Myocyte (in vitro differentiated cells): Measurements from ENCODE around the gene GPR132. TPM values are rescaled to one million over a fixed set of nuclear protein-coding genes. Genes with fewer than 3 reads are reported as not detected.
"Not testable (repeated sequence)": the region's sequence is repeated elsewhere in the genome, so short reads cannot be mapped to it uniquely, and the experiment has no call there.

ENCODE experiments used
- DNase-seq: peaks from one replicate; pipeline ENCODE4 v3.0.0-alpha.2; 2012; ENCODE audit warnings: low read depth
- polyA plus RNA-seq: library from polyadenylated mRNA; unstranded; fragments of >200 nt; gene quantifications from one replicate; pipeline ENCODE4 v1.2.1, GENCODE V29; 2012; ENCODE audit warnings: missing spikeins
- total RNA-seq: library from RNA; depleted of rRNA; stranded (reverse); fragments of >200 nt; gene quantifications from 2 replicates; pipeline ENCODE4 v1.2.3, GENCODE V29; 2014

The GPR132 gene
- not detected in 2 replicates for total RNA-seq
- 0.18 TPM for polyA plus RNA-seq

DNA sequence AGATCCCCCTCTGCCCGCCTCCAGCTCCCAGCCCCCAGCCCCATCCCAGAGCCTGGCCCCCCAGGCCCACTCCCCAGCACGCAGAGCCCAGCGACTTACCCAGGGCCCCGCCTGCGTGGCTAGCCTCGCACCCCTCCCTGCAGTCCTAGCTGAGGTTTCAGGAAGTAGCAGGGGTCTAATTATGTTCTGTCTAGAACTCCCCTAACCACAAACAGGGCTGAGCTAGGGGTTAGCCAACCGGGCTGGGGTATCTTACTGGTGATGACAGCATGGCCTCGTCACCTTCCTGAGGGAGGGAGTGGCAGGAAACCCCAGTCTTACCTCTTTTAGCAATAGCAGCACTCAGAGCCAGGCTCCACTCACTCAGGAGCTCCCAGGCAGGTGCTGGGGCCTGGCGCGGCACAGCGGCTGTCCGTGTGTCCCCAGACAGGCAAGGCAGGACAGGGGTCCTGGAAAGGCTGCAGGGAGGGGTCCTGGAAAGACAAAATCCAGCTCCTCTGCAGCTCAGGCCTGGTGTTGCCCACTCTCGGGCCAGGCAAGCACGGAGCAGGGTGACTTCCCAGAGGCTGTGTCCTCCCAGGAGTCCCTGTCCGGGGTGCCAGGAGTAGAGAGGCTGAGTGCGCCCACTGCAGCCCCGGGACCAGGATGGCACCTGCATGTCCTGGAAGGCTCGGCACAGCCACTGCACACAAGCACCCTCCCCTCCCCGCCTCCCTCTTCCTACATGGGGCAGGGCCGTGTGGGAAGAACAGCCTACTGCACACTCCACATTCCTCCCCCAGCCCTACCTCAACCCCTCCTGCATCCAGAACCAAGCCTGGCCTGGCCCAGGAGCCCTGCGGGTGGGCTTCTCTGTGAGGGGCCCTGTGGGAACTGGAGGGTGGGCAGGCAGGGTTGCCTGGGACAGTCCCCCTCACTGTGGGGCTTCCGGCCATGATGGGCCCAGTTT, at the start of gene GPR132:
TSS of gene GPR132 (minus strand) at position 151 of the 949 bp plus-strand sequence. CDS start 10,010 bp downstream, outside the sequence.
- no peak for DNase-seq

DNA sequence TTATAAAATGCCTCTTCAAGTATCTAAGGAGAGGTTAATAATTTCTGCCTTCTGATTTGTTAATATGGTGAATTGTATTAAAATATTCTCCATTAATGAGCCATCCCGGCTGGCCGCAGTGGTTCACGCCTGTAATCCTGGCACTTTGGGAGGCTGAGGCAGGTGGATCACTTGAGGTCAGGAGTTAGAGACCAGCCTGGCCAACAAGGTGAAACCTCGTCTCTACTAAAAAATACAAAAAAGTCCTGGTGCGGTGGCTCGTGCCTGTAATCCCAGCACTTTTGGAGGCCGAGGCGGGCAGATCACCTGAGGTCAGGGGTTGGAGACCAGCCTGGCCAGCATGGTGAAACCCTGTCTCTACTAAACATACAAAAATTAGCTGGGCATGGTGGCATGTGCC, 44.0 kb upstream of the GPR132 start:
- DNase-seq: not testable (repeated sequence)

DNA sequence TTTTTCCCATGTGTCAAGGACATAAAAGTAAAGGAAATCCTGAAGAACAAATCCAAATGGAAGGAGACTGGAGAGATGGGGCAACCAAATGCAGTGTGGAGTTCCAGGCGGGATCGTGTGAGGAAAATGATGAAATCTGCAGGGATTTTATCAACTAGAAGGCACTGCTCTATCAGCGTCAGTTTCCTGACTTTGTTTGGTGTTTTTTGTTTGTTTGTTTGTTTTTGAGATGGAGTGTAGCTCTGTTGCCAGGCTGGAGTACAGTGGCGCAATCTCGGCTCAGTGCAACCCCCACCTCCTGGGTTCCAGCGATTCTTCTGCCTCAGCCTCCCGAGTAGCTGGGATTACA, 43.3 kb upstream of the GPR132 start:
- DNase-seq: no peak

GRCh38 chr14:105107781-105108515, 42.7 kb upstream of the GPR132 start:
- no peak for DNase-seq

GRCh38 chr14:105107351-105107750, 42.1 kb upstream of the GPR132 start:
- DNase-seq: no peak

DNA sequence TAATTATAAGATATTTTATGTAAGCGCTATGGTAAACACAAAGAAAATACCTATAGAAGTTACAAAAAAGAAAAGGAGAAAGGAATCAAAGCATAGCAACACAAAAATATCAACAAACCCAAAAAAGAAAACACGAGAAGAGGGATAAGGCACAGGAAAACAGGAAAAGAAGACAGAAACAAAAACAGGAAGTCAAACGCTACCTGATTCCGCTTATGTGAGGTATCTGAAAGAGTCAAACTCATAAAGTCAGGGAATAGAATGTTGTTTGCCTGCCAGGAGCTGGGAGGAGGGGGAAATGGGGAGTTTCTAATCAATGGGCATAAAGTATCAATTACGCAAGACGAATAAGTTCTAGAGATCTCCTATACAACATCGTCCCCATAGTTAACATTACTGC, 39.9 kb upstream of the GPR132 start:
- DNase-seq: no peak

DNA sequence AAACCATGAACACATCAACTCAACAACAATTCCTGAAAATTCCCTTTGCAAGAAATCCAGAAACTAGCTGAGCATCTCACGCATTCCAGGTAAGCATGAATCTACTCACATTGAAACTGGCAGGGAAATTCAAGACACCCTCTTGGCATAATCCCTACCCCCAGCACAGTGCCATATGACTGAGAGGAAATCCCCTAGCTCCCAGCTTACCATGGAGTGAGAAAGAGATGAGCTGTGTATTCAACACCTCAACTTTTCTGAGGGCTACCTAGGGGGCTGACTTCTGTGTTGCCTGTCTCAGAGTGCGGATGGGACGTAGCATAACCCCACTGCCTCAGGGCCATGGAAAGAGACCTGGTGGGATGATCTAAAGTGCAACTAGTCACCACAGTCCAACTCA, 37.7 kb upstream of the GPR132 start:
- no peak for DNase-seq

- DNase-seq: no peak
Observed at GRCh38 chr14:105102361-105102870, 37.2 kb upstream of the GPR132 start.

- no peak for DNase-seq
Observed at GRCh38 chr14:105100910-105101309, 35.7 kb upstream of the GPR132 start.

DNA sequence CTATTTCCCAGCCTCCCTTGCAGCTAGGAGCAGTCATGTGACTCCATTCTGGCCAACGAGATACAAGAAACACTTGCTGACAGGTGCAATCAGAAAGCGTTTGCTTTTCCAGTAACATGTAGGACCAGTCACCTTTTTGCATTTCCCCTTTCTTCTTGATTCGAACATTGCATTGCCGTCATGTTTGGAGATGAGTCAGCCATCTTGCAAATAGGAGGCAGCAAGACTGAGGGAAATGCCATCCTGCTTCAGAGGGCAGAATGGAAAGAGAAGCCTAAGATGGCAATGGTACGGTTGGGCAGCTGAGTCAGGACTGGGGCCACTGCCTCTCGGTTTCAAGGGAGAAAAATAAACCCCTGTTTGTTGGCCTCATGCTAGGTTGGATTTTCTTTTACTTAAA, 34.5 kb upstream of the GPR132 start:
- no peak for DNase-seq

GRCh38 chr14:105098316-105098715, 33.1 kb upstream of the GPR132 start:
- DNase-seq: no peak

- no peak for DNase-seq
Observed at GRCh38 chr14:105097794-105098127, 32.5 kb upstream of the GPR132 start.

- no peak for DNase-seq
Observed at GRCh38 chr14:105096206-105096875, 31.1 kb upstream of the GPR132 start.

DNA sequence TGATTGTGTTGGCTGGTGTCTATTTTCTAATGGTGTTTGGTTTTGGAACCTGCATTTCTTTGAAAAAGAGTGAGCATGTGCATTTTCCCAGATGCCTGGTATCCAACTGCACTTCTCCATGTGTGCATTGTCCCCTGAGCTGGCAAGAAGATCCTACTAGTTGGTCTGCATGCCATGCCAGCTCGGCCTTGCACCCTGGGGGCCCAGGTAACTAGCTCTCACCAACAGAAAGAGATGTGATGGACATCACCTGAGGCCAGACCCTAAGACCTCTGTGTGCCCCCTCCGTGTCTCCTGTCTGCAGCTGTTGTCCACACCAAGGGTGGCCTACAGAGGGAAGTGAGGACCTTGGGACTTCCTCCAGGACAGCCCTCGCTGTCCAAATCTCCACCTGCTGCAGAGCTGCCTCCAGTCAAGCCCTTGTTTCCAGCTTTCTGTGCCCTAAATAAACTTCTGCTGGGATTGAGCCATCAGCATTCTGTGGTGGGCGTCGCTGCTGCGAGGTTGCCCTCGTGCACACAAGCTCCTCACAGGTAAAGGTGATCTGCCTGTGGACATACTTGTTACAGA, 30.1 kb upstream of the GPR132 start:
- DNase-seq: no peak

GRCh38 chr14:105094193-105094907, 29.1 kb upstream of the GPR132 start:
- no peak for DNase-seq

GRCh38 chr14:105093431-105094192, 28.4 kb upstream of the GPR132 start:
- DNase-seq: no peak

- DNase-seq: no peak
Observed at GRCh38 chr14:105093038-105093430, 27.8 kb upstream of the GPR132 start.

DNA sequence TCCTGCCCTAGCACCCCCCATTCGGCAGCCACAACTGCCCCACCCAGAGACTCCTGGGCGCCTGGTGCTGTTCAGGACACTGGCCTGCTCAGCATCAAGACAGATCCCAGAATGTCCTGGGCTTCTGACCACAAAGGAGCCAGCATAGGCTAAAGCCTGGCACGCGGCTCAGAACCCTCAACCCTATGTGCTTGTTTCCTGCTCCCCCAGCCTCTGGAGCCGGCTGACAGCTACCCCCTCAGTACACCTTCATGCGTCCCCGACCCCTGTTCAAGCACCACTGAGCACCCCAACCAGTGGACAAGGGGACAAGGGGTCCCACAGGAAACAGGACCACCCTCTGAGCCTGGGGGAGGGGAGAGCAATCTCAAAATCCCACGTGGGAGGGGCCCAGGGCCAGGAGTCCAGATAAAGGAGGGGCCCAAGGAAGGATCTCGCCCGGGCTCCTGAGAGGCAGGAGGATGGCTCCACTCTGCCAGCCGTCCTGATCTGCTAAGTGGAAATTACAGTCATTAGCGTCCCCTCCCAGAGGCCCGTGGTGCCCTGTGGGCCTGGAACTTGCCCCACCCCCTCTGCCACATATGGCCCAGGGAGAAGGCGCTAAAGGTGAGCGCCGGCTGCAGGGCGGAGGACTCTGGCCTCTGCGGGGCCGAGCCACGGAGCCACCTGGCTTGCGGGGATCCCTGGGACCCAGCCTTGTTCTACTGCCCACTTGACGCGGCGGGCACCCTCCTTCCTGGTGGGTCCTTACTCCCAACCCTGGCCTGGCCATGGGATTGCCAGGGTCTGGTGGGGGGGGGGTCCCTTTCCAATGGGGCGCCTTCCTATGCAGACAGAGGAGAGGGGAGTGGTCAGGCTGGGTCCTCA, 27.2 kb upstream of the GPR132 start:
- DNase-seq: no peak
